Lower lobe of right lung (tissue), 2 donors: ENCODE results near the gene ZNF256. TPM values are rescaled to one million over a fixed set of nuclear protein-coding genes. Genes with fewer than 3 reads are reported as not detected.
"Not testable (repeated sequence)": the region's sequence is repeated elsewhere in the genome, so short reads cannot be mapped to it uniquely, and the experiment has no call there.

Source experiments
- ATAC-seq, 2 donors: fragments of 200-7000 bp; cut with Tn5 transposase; one replicate each; pipeline ENCODE4 v1.9.1; 2020 to 2022; ENCODE audit warnings: mild to moderate bottlenecking in 2 of 2, moderate library complexity in 2 of 2
- DNase-seq: peaks from one replicate; pipeline ENCODE4 v3.0.0-alpha.2; 2020
- H3K27ac ChIP-seq: fragments of 200-600 bp; one replicate; pipeline ENCODE4 v1.8.0; 2022
- H3K27me3 ChIP-seq: fragments of 200-600 bp; one replicate; pipeline ENCODE4 v1.8.0; 2022; ENCODE audit warnings: low read depth
- H3K36me3 ChIP-seq: fragments of 200-600 bp; one replicate; pipeline ENCODE4 v1.8.0; 2022; ENCODE audit warnings: mild to moderate bottlenecking
- H3K4me1 ChIP-seq: fragments of 200-600 bp; one replicate; pipeline ENCODE4 v1.8.0; 2022
- H3K4me3 ChIP-seq: fragments of 200-600 bp; one replicate; pipeline ENCODE4 v1.8.0; 2022; ENCODE audit warnings: mild to moderate bottlenecking
- H3K9me3 ChIP-seq: fragments of 200-600 bp; one replicate; pipeline ENCODE4 v1.8.0; 2022
- intact Hi-C: fragments of 100-400 bp; cut with DNase I; formaldehyde crosslinking; loops from one replicate; pipeline ENCODE4 v1.11.0; 2022
- total RNA-seq: library from RNA; stranded (reverse); fragmentation: NEBNext Ultra II Directional; extraction: Animal tissue kit (Norgen Biotek cat#: 25700); gene quantifications from one replicate; pipeline ENCODE4 v1.2.1, GENCODE V29; 2021
- TF ChIP-seq, protein P1 (sequence below): fragments of 200-600 bp; IDR thresholded peaks from one replicate; pipeline ENCODE4 v1.8.0; 2022; ENCODE audit warnings: antibody characterized with exemption, mild to moderate bottlenecking
- donor health status: DM: no; HTN: yes; CAD: no; lungs with severe emphysema.

The ZNF256 gene
- total RNA-seq, 1 donor from 2014 or later: 5.9 TPM

DNA sequence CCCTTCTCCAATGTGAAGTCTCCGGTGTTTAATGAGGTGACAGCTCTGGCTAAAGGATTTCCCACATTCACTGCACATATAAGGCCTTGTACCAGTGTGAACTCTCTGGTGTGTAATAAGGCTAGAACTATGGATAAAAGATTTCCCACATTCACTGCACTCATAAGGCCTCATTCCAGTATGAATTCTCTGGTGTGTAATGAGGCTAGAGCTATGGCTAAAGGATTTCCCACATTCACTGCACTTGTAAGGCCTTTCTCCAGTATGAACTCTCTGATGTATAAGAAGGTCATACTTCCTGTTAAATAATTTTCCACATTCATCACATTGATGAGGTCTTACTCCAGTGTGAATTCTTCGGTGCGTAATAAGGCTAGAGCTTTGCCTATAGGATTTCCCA lies 5.9 kb downstream of the ZNF256 start:
- peaks cover 79% of the 10 kb centered on the region for H3K9me3 ChIP-seq
- H3K27me3 ChIP-seq: no peaks in the 10 kb centered on the region
- H3K27ac ChIP-seq: no peak overlapping the region
- no peak for DNase-seq
- no peak overlapping the region for H3K4me3 ChIP-seq
- H3K36me3 ChIP-seq: peaks cover 27% of the 10 kb centered on the region
- H3K4me1 ChIP-seq: peaks cover 3% of the 10 kb centered on the region
- intact Hi-C loops: no loop called here
- ATAC-seq: no peak
- TF ChIP-seq, protein P1, sequence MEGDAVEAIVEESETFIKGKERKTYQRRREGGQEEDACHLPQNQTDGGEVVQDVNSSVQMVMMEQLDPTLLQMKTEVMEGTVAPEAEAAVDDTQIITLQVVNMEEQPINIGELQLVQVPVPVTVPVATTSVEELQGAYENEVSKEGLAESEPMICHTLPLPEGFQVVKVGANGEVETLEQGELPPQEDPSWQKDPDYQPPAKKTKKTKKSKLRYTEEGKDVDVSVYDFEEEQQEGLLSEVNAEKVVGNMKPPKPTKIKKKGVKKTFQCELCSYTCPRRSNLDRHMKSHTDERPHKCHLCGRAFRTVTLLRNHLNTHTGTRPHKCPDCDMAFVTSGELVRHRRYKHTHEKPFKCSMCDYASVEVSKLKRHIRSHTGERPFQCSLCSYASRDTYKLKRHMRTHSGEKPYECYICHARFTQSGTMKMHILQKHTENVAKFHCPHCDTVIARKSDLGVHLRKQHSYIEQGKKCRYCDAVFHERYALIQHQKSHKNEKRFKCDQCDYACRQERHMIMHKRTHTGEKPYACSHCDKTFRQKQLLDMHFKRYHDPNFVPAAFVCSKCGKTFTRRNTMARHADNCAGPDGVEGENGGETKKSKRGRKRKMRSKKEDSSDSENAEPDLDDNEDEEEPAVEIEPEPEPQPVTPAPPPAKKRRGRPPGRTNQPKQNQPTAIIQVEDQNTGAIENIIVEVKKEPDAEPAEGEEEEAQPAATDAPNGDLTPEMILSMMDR: no peak

DNA sequence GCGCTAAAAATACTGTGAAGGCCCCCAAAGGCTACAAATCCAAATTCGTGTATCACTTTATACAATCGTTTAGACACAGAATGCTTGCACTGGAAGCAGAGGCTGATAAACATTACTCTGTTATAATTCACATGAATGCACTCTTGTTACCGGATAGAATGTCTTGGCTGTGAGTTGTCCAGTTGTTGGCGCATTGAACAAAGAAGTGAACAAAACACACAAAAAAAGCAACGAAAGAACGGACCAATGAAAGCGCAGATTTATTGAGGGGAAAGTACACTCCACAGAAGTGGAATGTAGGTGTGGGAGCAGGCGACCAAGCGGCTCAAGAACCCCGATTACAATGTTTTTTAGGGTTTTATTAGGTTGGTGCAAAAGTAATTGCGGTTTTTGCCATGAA lies 11.8 kb downstream of the ZNF256 start:
- peaks cover 79% of the 10 kb centered on the region for H3K9me3 ChIP-seq

DNA sequence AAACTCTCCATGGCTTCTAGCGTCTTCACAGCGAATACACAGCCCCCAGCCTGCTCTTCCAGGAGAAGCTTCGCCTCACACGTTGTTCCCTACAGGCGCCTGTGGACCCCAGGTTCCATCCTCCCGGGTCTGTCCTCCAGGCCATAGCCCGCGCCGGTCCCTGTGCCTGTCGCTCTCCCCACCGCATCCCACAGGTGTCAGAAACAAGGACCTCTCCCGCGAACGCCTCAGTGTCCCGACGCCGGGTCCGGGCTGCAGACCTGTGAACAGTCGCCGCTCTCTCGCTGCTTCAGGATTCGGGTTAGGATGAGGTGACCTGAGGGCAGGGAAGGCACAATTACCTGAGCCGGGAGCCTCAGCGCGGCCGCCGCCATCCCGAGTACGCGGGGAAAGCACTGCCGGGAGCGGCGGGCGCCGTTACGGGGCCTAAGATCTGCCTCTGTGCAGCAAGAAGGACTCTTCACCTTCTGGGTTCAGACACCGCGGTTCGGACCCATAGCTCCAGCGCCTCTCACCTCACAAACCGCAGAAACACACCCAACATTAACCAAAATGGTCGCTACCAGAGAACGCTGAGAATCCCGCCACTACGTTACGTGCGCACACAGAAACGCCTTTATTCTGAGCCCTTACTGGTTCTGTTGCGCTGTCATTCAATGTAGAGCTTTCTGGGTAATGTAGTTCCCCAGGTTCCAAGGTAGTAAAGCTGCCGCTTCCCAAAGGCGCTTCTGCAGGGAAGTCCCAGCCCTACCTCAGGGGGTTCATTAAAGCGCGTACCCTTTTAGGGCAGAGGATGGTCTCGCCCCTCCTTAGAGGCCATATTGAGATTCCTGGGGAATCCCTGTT lies 12.5 kb downstream of the ZNF256 start, which contains the start of gene ZNF418:
Gene ZNF418, minus strand, starts transcription at position 583 of the 846 bp plus-strand sequence. CDS start 1,580 bp downstream, outside the sequence.
- H3K9me3 ChIP-seq: peaks cover 75% of the 10 kb centered on the region
- H3K36me3 ChIP-seq: no peaks in the 10 kb centered on the region
- H3K4me3 ChIP-seq: peak within 1 kb of the TSS; percentile 68
- TF ChIP-seq, protein P1: no peak
- DNase-seq: peak; percentile 47
- H3K27ac ChIP-seq: peak within 1 kb of the TSS; percentile 65
- H3K4me1 ChIP-seq: peaks cover 7% of the 10 kb centered on the region
- H3K27me3 ChIP-seq: no peaks in the 10 kb centered on the region
- ATAC-seq: peak; percentile 89 to 98
- intact Hi-C loops: no loop called here

More for the DNA sequence above, 11.8 kb downstream of the ZNF256 start:
- Histone ChIP-seq H3K27me3 (no peaks in the 10 kb centered on the region), H3K36me3 (peaks cover 5% of the 10 kb centered on the region), H3K27ac (no peak overlapping the region), H3K4me3 (no peak overlapping the region), H3K4me1 (peaks cover 7% of the 10 kb centered on the region)
- no peak for ATAC-seq
- intact Hi-C loops: no loop called here
- TF ChIP-seq, protein P1: no peak
- DNase-seq: no peak

DNA sequence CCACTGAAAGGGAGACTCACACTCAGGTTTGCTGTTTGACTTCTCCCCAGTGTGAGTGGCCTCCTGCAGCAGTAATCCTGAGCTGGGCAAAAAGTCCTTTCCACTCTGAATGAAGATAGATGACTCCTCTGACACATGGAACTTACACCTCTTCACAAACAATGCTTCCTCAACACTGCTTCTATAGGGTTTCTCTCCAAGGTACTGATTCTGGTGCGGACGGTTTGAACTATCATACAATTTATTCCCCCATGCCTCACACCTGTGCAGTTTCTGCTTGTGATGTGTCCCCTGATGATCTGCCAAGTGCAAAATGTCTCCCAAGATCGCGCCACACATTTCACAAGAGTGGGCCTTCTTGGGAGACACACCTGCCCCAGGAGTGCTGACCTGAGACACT lies 19.9 kb downstream of the ZNF256 start:
- intact Hi-C loops: no loop called here
- ATAC-seq: no peak
- peaks cover 72% of the 10 kb centered on the region for H3K9me3 ChIP-seq
- no peak overlapping the region for H3K4me3 ChIP-seq
- no peaks in the 10 kb centered on the region for H3K27me3 ChIP-seq
- no peaks in the 10 kb centered on the region for H3K4me1 ChIP-seq
- DNase-seq: no peak
- no peak overlapping the region for H3K27ac ChIP-seq
- TF ChIP-seq, protein P1: no peak
- peaks cover 9% of the 10 kb centered on the region for H3K36me3 ChIP-seq

DNA sequence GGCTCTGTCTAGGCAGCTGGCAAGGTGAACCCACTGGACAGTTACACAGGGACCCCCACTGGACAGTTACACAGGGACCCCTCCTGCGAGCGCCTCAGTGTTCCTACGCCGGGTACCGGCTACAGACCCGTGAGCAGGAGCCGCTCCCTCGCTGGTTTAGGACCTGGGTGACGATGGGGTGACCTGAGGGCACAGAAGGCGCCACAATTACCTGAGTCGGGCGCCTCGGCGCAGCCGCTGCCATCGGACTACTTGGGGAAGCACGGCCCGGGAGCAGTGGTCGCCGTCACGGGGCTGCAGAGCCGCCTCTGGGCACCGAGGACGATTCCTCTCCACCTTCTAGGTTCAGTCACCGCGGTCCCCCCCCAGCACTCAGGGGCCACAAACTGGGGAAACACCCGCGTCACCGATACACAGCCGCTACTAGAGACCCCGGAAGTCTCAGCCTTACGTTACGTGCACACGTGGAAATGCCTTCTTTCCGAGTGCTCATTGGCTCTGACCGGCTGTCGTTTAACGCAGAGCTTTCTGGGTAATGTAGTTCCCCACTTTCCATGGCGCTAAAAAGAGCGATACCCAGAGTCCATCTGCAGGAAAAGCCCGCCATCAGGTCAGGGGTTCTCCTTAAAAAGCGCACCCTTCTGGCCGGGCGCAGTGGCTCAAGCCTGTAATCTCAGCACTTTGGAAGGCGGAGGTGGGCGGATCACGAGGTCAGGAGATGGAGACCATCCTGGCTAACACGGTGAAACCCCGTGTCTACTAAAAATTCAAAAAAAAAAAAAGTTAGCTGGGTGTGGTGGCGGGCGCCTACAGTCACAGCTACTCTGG lies 31.1 kb downstream of the ZNF256 start, which contains the start of gene ZNF417:
Gene ZNF417, minus strand, starts transcription at position 425 of the 828 bp plus-strand sequence. Its CDS starts 181 bp downstream, at position 244.
- Histone ChIP-seq H3K4me3 (peak within 1 kb of the TSS; percentile 89), H3K4me1 (peaks cover 15% of the 10 kb centered on the region), H3K27ac (peak within 1 kb of the TSS; percentile 86)
- DNase-seq (peak; percentile 85), ATAC-seq (peak; percentile 99 to 100)
- H3K27me3 ChIP-seq, intact Hi-C loops, H3K36me3 ChIP-seq, H3K9me3 ChIP-seq: not testable (repeated sequence)
